Myocyte (in vitro differentiated cells): ENCODE measurements around the gene PRDM4. TPM values are rescaled to one million over a fixed set of nuclear protein-coding genes. Genes with fewer than 3 reads are reported as not detected.
A peak's percentile ranks its signal among the peaks of the same experiment; 100 is the strongest.
"Not testable (repeated sequence)": the region's sequence is repeated elsewhere in the genome, so short reads cannot be mapped to it uniquely, and the experiment has no call there.

Experiments used
- DNase-seq: peaks from one replicate; pipeline ENCODE4 v3.0.0-alpha.2; 2012; ENCODE audit warnings: low read depth
- total RNA-seq: library from RNA; depleted of rRNA; stranded (reverse); fragments of >200 nt; gene quantifications from 2 replicates; pipeline ENCODE4 v1.2.3, GENCODE V29; 2014

Gene PRDM4
- total RNA-seq, 1 donor from 2014 or later: 24.1 TPM

GRCh38 chr12:107774349-107775029 lies 13.6 kb upstream of the PRDM4 start, which contains the start of gene ASCL4:
Gene ASCL4, plus strand, starts transcription at chr12:107774704. Its CDS starts 515 bp downstream, at chr12:107775219.
- DNase-seq: no peak

GRCh38 chr12:107767466-107767865 lies 6.5 kb upstream of the PRDM4 start:
- no peak for DNase-seq

GRCh38 chr12:107765316-107765715 lies 4.4 kb upstream of the PRDM4 start:
- no peak for DNase-seq

- DNase-seq: no peak
These were observed 3.7 kb upstream of the PRDM4 start for GRCh38 chr12:107764626-107765025.

- no peak for DNase-seq
These were observed 1.9 kb upstream of the PRDM4 start for GRCh38 chr12:107762874-107763273.

GRCh38 chr12:107761502-107761904 lies 566 bp upstream of the PRDM4 start:
- DNase-seq: no peak

GRCh38 chr12:107760207-107760808 lies 629 bp downstream of the PRDM4 start:
- peak; percentile 28 for DNase-seq

GRCh38 chr12:107759410-107759809 lies 1.5 kb downstream of the PRDM4 start:
- peak; percentile 86 for DNase-seq

GRCh38 chr12:107749083-107749482 lies 11.9 kb downstream of the PRDM4 start:
- peak; percentile 11 for DNase-seq

GRCh38 chr12:107748472-107748871 lies 12.5 kb downstream of the PRDM4 start:
- peak; percentile 32 for DNase-seq

GRCh38 chr12:107736914-107737313 lies 24.0 kb downstream of the PRDM4 start:
- DNase-seq: no peak

GRCh38 chr12:107735763-107736162 lies 25.2 kb downstream of the PRDM4 start:
- peak; percentile 19 for DNase-seq

GRCh38 chr12:107734139-107734538 lies 26.8 kb downstream of the PRDM4 start:
- DNase-seq: no peak

GRCh38 chr12:107732365-107732764 lies 28.6 kb downstream of the PRDM4 start:
- no peak for DNase-seq

- DNase-seq: no peak
These were observed 29.6 kb downstream of the PRDM4 start for GRCh38 chr12:107731366-107731765.

- DNase-seq: no peak
These were observed 30.2 kb downstream of the PRDM4 start for GRCh38 chr12:107730618-107731341.

GRCh38 chr12:107727742-107728141 lies 33.2 kb downstream of the PRDM4 start:
- DNase-seq: not testable (repeated sequence)

GRCh38 chr12:107727327-107727726 lies 33.6 kb downstream of the PRDM4 start:
- DNase-seq: not testable (repeated sequence)

- DNase-seq: peak; percentile 19
These were observed 42.3 kb downstream of the PRDM4 start for GRCh38 chr12:107718606-107719005.

GRCh38 chr12:107715780-107716179 lies 45.2 kb downstream of the PRDM4 start:
- no peak for DNase-seq

GRCh38 chr12:107705522-107705921 lies 55.4 kb downstream of the PRDM4 start:
- DNase-seq: not testable (repeated sequence)

- DNase-seq: no peak
These were observed 56.9 kb downstream of the PRDM4 start for GRCh38 chr12:107704041-107704440.
